ENCODE data around the gene TCHP. TPM values are rescaled to one million over a fixed set of nuclear protein-coding genes. Genes with fewer than 3 reads are reported as not detected.

The TCHP gene
- total and polyA plus RNA-seq, 2 of the 13 experiments (the other 11 are each of a cell fraction or from before 2014, with no cell fraction given), result 6.7 to 12.2 TPM

DNA sequence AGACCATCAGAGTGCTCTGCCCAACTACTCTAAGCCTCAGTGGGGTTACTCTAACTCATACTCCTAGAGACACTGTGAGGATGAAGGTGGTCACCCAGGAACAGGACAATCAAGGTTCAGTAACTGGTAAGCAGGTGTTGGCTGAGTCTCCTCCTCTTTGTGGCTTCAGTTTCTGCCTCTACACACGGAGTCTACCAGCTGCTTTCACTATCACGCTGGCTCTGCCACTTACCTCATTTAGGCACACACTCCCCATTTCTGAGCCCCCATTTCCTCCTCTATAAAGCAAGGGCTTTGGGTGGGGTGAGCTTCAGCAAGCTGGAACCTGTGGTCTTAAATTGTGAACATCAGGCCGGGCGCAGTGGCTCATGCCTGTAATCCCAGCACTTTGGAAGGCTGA, 7.3 kb upstream of the TCHP start:
- CTCF ChIA-PET (ENCODE audit: low intra/inter-chr PET ratio, low total read pairs), result no interaction called here
- in situ Hi-C loops (cut with HindIII; ENCODE audit: extremely low pct_ligation_motif_present, low pct_unique_long_range_greater_than_20kb), result no loop called here
- Histone ChIP-seq H3K79me2 (ENCODE audit: insufficient read depth, low read length) (no peaks in the 10 kb centered on the region), H3K27me3 (ENCODE audit: control insufficient read depth in 1 of 2, insufficient read depth in 2 of 2, low read length in 2 of 2) (peaks cover 0 to 3% of the 10 kb centered on the region in 2 experiments; a peak in 1 of 5 replicates), H4K20me1 (ENCODE audit: insufficient read depth, low read length) (no peaks in the 10 kb centered on the region), H3K9ac (ENCODE audit: insufficient read depth, low read depth, low read length) (no peak overlapping the region), H3K27ac (ENCODE audit: extremely low read length, insufficient read depth, low read length) (no peak overlapping the region), H3K4me3 (replicated peaks in 1 of 3; ENCODE audit: insufficient read depth in 1 of 3, low read depth in 2 of 3, low read length in 3 of 3) (no peak overlapping the region), H3K36me3 (replicated peaks in 1 of 2; ENCODE audit: control insufficient read depth in 1 of 2, insufficient read depth in 2 of 2, low read length in 2 of 2) (no peaks in the 10 kb centered on the region), H2AFZ (ENCODE audit: low read length) (no peak overlapping the region), H3K4me2 (ENCODE audit: low read depth, low read length) (peak overlapping the region; percentile 15; the same call in 1 of the 2 replicates), H3K4me1 (ENCODE audit: insufficient read depth, low read length) (peaks cover 76% of the 10 kb centered on the region), H3K9me3 (ENCODE audit: low read length) (no peaks in the 10 kb centered on the region)
- DNase-seq (ENCODE audit: low spot score) (no peak), FAIRE-seq (no peak), ATAC-seq (no peak; the same call in 2 of the 3 replicates)
- TF ChIP-seq SMC3 (IDR thresholded peaks at IDR 0.05; ENCODE audit: low read length), result no peak
- TF ChIP-seq ZNF75D (CRISPR knock-in tag; IDR thresholded peaks at IDR 0.05; ENCODE audit: borderline replicate concordance), result no peak
- no peak for TF ChIP-seq RFX1 (IDR thresholded peaks at IDR 0.05)
- TF ChIP-seq U2AF2 (IDR thresholded peaks at IDR 0.05; ENCODE audit: low read depth, low read length), result no peak
- TF ChIP-seq GLI4 (CRISPR knock-in tag; IDR thresholded peaks at IDR 0.05; ENCODE audit: borderline replicate concordance), result no peak
- TF ChIP-seq KAT7 (CRISPR knock-in tag; IDR thresholded peaks at IDR 0.05; ENCODE audit: borderline replicate concordance), result no peak
- TF ChIP-seq ZSCAN5A (CRISPR knock-in tag; IDR thresholded peaks at IDR 0.05; ENCODE audit: borderline replicate concordance), result no peak
- TF ChIP-seq FOXO1 (CRISPR knock-in tag; IDR thresholded peaks at IDR 0.05), result no peak
- POLR2A ChIA-PET, result no interaction called here
- intact Hi-C loops (cut with micrococcal nuclease; ENCODE audit: unreplicated experiment), result no loop called here
- 18% methylated on average over 4 of the region's 4 CpGs for WGBS (ENCODE audit: low lambda C conversion rate)
- BruUV-seq (replicated peaks), result no TSS peak

All from HepG2 (cell line).